Caco-2 (cell line): Measurements from ENCODE around the gene STK10. TPM values are rescaled to one million over a fixed set of nuclear protein-coding genes. Genes with fewer than 3 reads are reported as not detected.

Source experiments
- BruUV-seq: library from RNA; stranded (reverse); fragments of 400-500 nt; replicated peaks from 2 replicates; lab custom pipeline; 2021; lab: Mats Ljungman, UMichigan
- CTCF ChIA-PET: fragments of 300-600 bp; sonication (Branson Sonifier 250); formaldehyde crosslinking; loops from one replicate; lab custom pipeline; 2022; ENCODE audit warnings: antibody characterized with exemption; lab: Charles Lee
- POLR2A ChIA-PET: fragments of 300-600 bp; sonication (Branson Sonifier 250); formaldehyde crosslinking; loops from one replicate; lab custom pipeline; 2022; ENCODE audit warnings: antibody characterized with exemption; lab: Charles Lee
- DNase-seq, 2 experiments: peaks; one replicate each; pipeline versions ENCODE4 v3.0.0 to v3.0.0-alpha.2; 2020 to 2022
- H3K27me3 ChIP-seq: replicated peaks from 2 replicates; pipeline ENCODE4 v1.6.0; 2011; ENCODE audit warnings: low read length; ENCODE audit not compliant: control insufficient read depth, insufficient read depth
- H3K36me3 ChIP-seq: 2 replicates; pipeline ENCODE4 v1.5.1; 2011; ENCODE audit warnings: low read length; ENCODE audit not compliant: control insufficient read depth, insufficient read depth
- H3K4me1 ChIP-seq: fragments of 250-450 bp; sonication (Bioruptor Pico); 2 replicates; pipeline ENCODE4 v1.5.1; 2020; ENCODE audit warnings: mild to moderate bottlenecking
- H3K4me3 ChIP-seq: 2 replicates; pipeline ENCODE4 v1.5.1; 2011; ENCODE audit warnings: low read depth, mild to moderate bottlenecking, control low read depth, low read length
- H3K9me3 ChIP-seq: fragments of 250-450 bp; sonication (Bioruptor Pico); 2 replicates; pipeline ENCODE4 v1.5.1; 2020; ENCODE audit warnings: mild to moderate bottlenecking, moderate library complexity
- H3K27ac Mint-ChIP-seq: one replicate; pipeline ENCODE4 v1.8.0; 2022; ENCODE audit warnings: mixed read lengths; ENCODE audit not compliant: unreplicated experiment
- H3K27me3 Mint-ChIP-seq: one replicate; pipeline ENCODE4 v1.8.0; 2022; ENCODE audit warnings: mixed read lengths; ENCODE audit not compliant: insufficient read depth, unreplicated experiment
- H3K36me3 Mint-ChIP-seq: one replicate; pipeline ENCODE4 v1.8.0; 2022; ENCODE audit warnings: mild to moderate bottlenecking, mixed read lengths; ENCODE audit not compliant: insufficient read depth, unreplicated experiment
- H3K4me1 Mint-ChIP-seq: one replicate; pipeline ENCODE4 v1.8.0; 2022; ENCODE audit warnings: low read depth, mixed read lengths; ENCODE audit not compliant: unreplicated experiment
- H3K4me3 Mint-ChIP-seq: one replicate; pipeline ENCODE4 v1.8.0; 2022; ENCODE audit warnings: mild to moderate bottlenecking, moderate library complexity, mixed read lengths; ENCODE audit not compliant: unreplicated experiment
- H3K9me3 Mint-ChIP-seq: one replicate; pipeline ENCODE4 v1.8.0; 2022; ENCODE audit warnings: mixed read lengths; ENCODE audit not compliant: unreplicated experiment
- CTCF ChIP-seq, 2 experiments: fragments of 200-600 bp in 1 of 2; IDR thresholded peaks; 1 replicate in 1 of 2; 2 replicates in 1 of 2; pipeline versions ENCODE4 v1.5.1 to v1.8.0; 2011 to 2022; ENCODE audit warnings: antibody characterized with exemption in 1 of 2, control low read depth in 1 of 2, inconsistent platforms in 1 of 2, low read depth in 1 of 2, low read length in 1 of 2, mild to moderate bottlenecking in 1 of 2, moderate library complexity in 1 of 2; ENCODE audit not compliant: insufficient read depth in 1 of 2, severe bottlenecking in 1 of 2, unreplicated experiment in 1 of 2
- intact Hi-C: fragments of 100-400 bp; cut with micrococcal nuclease; formaldehyde crosslinking; loops from one replicate; pipeline ENCODE4 v1.10.0; 2022; ENCODE audit not compliant: unreplicated experiment
- total RNA-seq: library from RNA; stranded (reverse); gene quantifications from 2 replicates; pipeline ENCODE4 v1.2.3, GENCODE V29; 2022

The STK10 gene
- total RNA-seq, 1 experiment from 2014 or later: 10.3 TPM

GRCh38 chr5:172129256-172129910, 58.6 kb downstream of the STK10 start:
- POLR2A ChIA-PET: no interaction called here
- intact Hi-C loops: no loop called here
- BruUV-seq: no TSS peak
- H3K4me3 ChIP-seq: no peak overlapping the region
- H3K27me3 Mint-ChIP-seq: no peaks in the 10 kb centered on the region
- DNase-seq: no peak
- no peaks in the 10 kb centered on the region for H3K27me3 ChIP-seq
- TF ChIP-seq CTCF (IDR thresholded peaks at IDR 0.05; ENCODE audit: insufficient read depth in 1 of 2, low read depth in 1 of 2, low read length in 1 of 2, severe bottlenecking in 1 of 2, unreplicated experiment in 1 of 2): no peak
- H3K4me1 Mint-ChIP-seq: no peaks in the 10 kb centered on the region
- no peaks in the 10 kb centered on the region for H3K9me3 ChIP-seq
- H3K36me3 ChIP-seq: no peaks in the 10 kb centered on the region
- no peak overlapping the region for H3K4me3 Mint-ChIP-seq
- CTCF ChIA-PET: no interaction called here
- H3K9me3 Mint-ChIP-seq: no peaks in the 10 kb centered on the region
- no peak overlapping the region for H3K27ac Mint-ChIP-seq
- no peaks in the 10 kb centered on the region for H3K36me3 Mint-ChIP-seq
- H3K4me1 ChIP-seq: 0 out of 2 replicates have a peak, but pooled peaks cover 6% of the 10 kb centered on the region

- CTCF ChIA-PET: interaction anchor here (0.7 kb wide), 1 partner anchor 166 kb away, joined by 3 read pairs; no protein-coding TSS in a partner anchor
- Histone ChIP-seq H3K4me1 (0 out of 2 replicates have a peak, but pooled peaks cover 6% of the 10 kb centered on the region), H3K36me3 (no peaks in the 10 kb centered on the region), H3K9me3 (no peaks in the 10 kb centered on the region), H3K4me3 (no peak overlapping the region), H3K27me3 (no peaks in the 10 kb centered on the region)
- Mint-ChIP-seq H3K27me3 (no peaks in the 10 kb centered on the region), H3K9me3 (no peaks in the 10 kb centered on the region), H3K27ac (no peak overlapping the region), H3K4me3 (no peak overlapping the region), H3K4me1 (no peaks in the 10 kb centered on the region), H3K36me3 (no peaks in the 10 kb centered on the region)
- BruUV-seq: no TSS peak
- TF ChIP-seq CTCF (IDR thresholded peaks at IDR 0.05; ENCODE audit: insufficient read depth in 1 of 2, low read depth in 1 of 2, low read length in 1 of 2, severe bottlenecking in 1 of 2, unreplicated experiment in 1 of 2): no peak
- POLR2A ChIA-PET: no interaction called here
- DNase-seq: no peak
- intact Hi-C loops: no loop called here
Observed at GRCh38 chr5:172127581-172127980, 60.4 kb downstream of the STK10 start.

- no TSS peak for BruUV-seq
- no peaks in the 10 kb centered on the region for H3K27me3 ChIP-seq
- H3K27me3 Mint-ChIP-seq: no peaks in the 10 kb centered on the region
- CTCF ChIA-PET: interaction anchor here (0.9 kb wide), 1 partner anchor 65 kb away, joined by 3 read pairs; the partner anchor contains the start of gene STK10
- H3K4me3 Mint-ChIP-seq: no peak overlapping the region
- peak in 1 of 2 experiments; percentile 24 for TF ChIP-seq CTCF (IDR thresholded peaks at IDR 0.05; ENCODE audit: insufficient read depth in 1 of 2, low read depth in 1 of 2, low read length in 1 of 2, severe bottlenecking in 1 of 2, unreplicated experiment in 1 of 2)
- H3K9me3 Mint-ChIP-seq: no peaks in the 10 kb centered on the region
- no peaks in the 10 kb centered on the region for H3K9me3 ChIP-seq
- no peaks in the 10 kb centered on the region for H3K36me3 ChIP-seq
- POLR2A ChIA-PET: no interaction called here
- H3K4me1 Mint-ChIP-seq: no peaks in the 10 kb centered on the region
- H3K27ac Mint-ChIP-seq: no peak overlapping the region
- no peaks in the 10 kb centered on the region for H3K36me3 Mint-ChIP-seq
- intact Hi-C loops: no loop called here
- no peak overlapping the region for H3K4me3 ChIP-seq
- DNase-seq: no peak
- H3K4me1 ChIP-seq: no peaks in the 10 kb centered on the region
Observed at GRCh38 chr5:172123269-172123692, 64.7 kb downstream of the STK10 start.
